Activated CD8-positive, alpha-beta memory T cell treated with anti-CD3 and anti-CD28 coated beads for 1 hour (primary cell): ENCODE results near the gene RPL32.

ENCODE experiments used
- DNase-seq, 2 donors: peaks; one replicate each; pipeline ENCODE4 v3.0.0-alpha.2; 2020; ENCODE audit warnings: low read depth in 1 of 2; ENCODE audit errors: extremely low read depth in 1 of 2

RPL32 gene

GRCh38 chr3:12833222-12834161, 7.9 kb downstream of the RPL32 start:
- no peak for DNase-seq

GRCh38 chr3:12832350-12833221, 8.8 kb downstream of the RPL32 start:
- no peak for DNase-seq

- DNase-seq: no peak
Observed at GRCh38 chr3:12831301-12831866, 10.0 kb downstream of the RPL32 start.

- DNase-seq: no peak
Observed at GRCh38 chr3:12830785-12831156, 10.6 kb downstream of the RPL32 start.

GRCh38 chr3:12829886-12830784, 11.2 kb downstream of the RPL32 start:
- DNase-seq: no peak

GRCh38 chr3:12829404-12829803, 12.0 kb downstream of the RPL32 start:
- no peak for DNase-seq

GRCh38 chr3:12828751-12829150, 12.6 kb downstream of the RPL32 start:
- no peak for DNase-seq

- no peak for DNase-seq
Observed at GRCh38 chr3:12825156-12825555, 16.2 kb downstream of the RPL32 start.

- no peak for DNase-seq
Observed at GRCh38 chr3:12824299-12824698, 17.1 kb downstream of the RPL32 start.

- no peak for DNase-seq
Observed at GRCh38 chr3:12822725-12823373, 18.5 kb downstream of the RPL32 start.

GRCh38 chr3:12818773-12819172, 22.6 kb downstream of the RPL32 start:
- no peak for DNase-seq

- DNase-seq: no peak
Observed at GRCh38 chr3:12818273-12818672, 23.1 kb downstream of the RPL32 start.

- no peak for DNase-seq
Observed at GRCh38 chr3:12817343-12817710, 24.0 kb downstream of the RPL32 start.

GRCh38 chr3:12816521-12817342, 24.6 kb downstream of the RPL32 start:
- DNase-seq: no peak

- DNase-seq: no peak
Observed at GRCh38 chr3:12815719-12816118, 25.6 kb downstream of the RPL32 start.

- no peak for DNase-seq
Observed at GRCh38 chr3:12815078-12815477, 26.3 kb downstream of the RPL32 start.

GRCh38 chr3:12813967-12814366, 27.4 kb downstream of the RPL32 start:
- no peak for DNase-seq

- no peak for DNase-seq
Observed at GRCh38 chr3:12812812-12813211, 28.6 kb downstream of the RPL32 start.

- DNase-seq: no peak
Observed at GRCh38 chr3:12810961-12811360, 30.4 kb downstream of the RPL32 start.
